Sigmoid colon (tissue), 4 donors: Measurements from ENCODE around the gene GALNT13.

Experiments used
- POLR2A ChIP-seq, 2 donors: fragments of 450-650 bp; IDR thresholded peaks; one replicate each; pipeline ENCODE4 v1.6.1; 2016; ENCODE audit warnings: antibody characterized with exemption in 2 of 2, mild to moderate bottlenecking in 2 of 2, moderate library complexity in 2 of 2
- POLR2AphosphoS5 ChIP-seq, 4 donors: sonication (generic); formaldehyde crosslinking; IDR thresholded peaks; one replicate each; pipeline ENCODE4 v1.6.1; 2017; ENCODE audit warnings: antibody characterized with exemption in 4 of 4
- TF ChIP-seq, protein P1 (sequence below), 4 experiments: fragments of 450-650 bp in 3 of 4; fragments of 200-600 bp in 1 of 4; IDR thresholded peaks; one replicate each; pipeline ENCODE4 v1.5.1; 2016 to 2019; ENCODE audit warnings: antibody characterized with exemption in 4 of 4, mild to moderate bottlenecking in 3 of 4, moderate library complexity in 2 of 4

DNA sequence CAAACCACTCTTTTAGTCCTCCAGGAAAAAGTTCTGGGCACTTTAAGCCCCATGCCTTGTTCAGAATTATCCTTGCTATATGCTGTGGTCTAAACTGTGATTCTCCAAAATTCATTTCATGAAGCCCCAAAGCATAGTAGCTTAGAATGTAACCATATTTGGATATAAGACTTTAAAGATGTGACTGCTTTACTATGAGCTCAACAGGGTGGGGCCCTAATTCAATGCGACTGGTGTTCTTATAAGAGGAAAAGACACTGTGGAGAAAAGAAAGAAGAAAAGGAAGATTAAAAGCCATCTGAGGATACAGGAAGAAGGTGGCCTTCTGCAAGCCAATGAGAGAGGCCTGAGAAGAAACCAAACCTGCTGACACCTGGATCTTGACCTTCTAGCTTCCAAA, 174.8 kb downstream of the GALNT13 start:
- no peak for TF ChIP-seq POLR2A (IDR thresholded peaks at IDR 0.05)
- no peak for TF ChIP-seq POLR2AphosphoS5 (IDR thresholded peaks at IDR 0.05)
- TF ChIP-seq, protein P1, sequence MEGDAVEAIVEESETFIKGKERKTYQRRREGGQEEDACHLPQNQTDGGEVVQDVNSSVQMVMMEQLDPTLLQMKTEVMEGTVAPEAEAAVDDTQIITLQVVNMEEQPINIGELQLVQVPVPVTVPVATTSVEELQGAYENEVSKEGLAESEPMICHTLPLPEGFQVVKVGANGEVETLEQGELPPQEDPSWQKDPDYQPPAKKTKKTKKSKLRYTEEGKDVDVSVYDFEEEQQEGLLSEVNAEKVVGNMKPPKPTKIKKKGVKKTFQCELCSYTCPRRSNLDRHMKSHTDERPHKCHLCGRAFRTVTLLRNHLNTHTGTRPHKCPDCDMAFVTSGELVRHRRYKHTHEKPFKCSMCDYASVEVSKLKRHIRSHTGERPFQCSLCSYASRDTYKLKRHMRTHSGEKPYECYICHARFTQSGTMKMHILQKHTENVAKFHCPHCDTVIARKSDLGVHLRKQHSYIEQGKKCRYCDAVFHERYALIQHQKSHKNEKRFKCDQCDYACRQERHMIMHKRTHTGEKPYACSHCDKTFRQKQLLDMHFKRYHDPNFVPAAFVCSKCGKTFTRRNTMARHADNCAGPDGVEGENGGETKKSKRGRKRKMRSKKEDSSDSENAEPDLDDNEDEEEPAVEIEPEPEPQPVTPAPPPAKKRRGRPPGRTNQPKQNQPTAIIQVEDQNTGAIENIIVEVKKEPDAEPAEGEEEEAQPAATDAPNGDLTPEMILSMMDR (IDR thresholded peaks at IDR 0.05), result no peak
